Effector memory CD4-positive, alpha-beta T cell (primary cell): Measurements from ENCODE around the gene CMTM4.

Source experiments
- DNase-seq, 3 donors: peaks; one replicate each; pipeline ENCODE4 v3.0.0-alpha.2; 2020
- H3K27ac ChIP-seq: 2 replicates; pipeline ENCODE4 v1.7.0; 2013; ENCODE audit warnings: mild to moderate bottlenecking, low read length, moderate library complexity; ENCODE audit not compliant: insufficient read depth, poor library complexity, severe bottlenecking
- H3K27me3 ChIP-seq: replicated peaks from 2 replicates; pipeline ENCODE4 v1.7.0; 2013; ENCODE audit warnings: mild to moderate bottlenecking, low read length; ENCODE audit not compliant: insufficient read depth, control insufficient read depth, poor library complexity, severe bottlenecking
- H3K36me3 ChIP-seq: 2 replicates; pipeline ENCODE4 v1.7.0; 2013; ENCODE audit warnings: mild to moderate bottlenecking, low read length, moderate library complexity; ENCODE audit not compliant: control insufficient read depth, insufficient read depth
- H3K4me1 ChIP-seq: 2 replicates; pipeline ENCODE4 v1.7.0; 2013; ENCODE audit warnings: low read length, mild to moderate bottlenecking; ENCODE audit not compliant: control insufficient read depth, insufficient read depth, poor library complexity, severe bottlenecking
- H3K4me3 ChIP-seq: 2 replicates; pipeline ENCODE4 v1.7.0; 2013; ENCODE audit warnings: low read length, low read depth, mild to moderate bottlenecking; ENCODE audit not compliant: insufficient read depth, poor library complexity, severe bottlenecking
- H3K9me3 ChIP-seq: 2 replicates; pipeline ENCODE4 v1.7.0; 2013; ENCODE audit warnings: mild to moderate bottlenecking, low read length, moderate library complexity; ENCODE audit not compliant: control insufficient read depth

Gene CMTM4

GRCh38 chr16:66728117-66728787, 31.7 kb upstream of the CMTM4 start:
- H3K4me3 ChIP-seq: no peak overlapping the region
- no peaks in the 10 kb centered on the region for H3K9me3 ChIP-seq
- peaks cover 77% of the 10 kb centered on the region for H3K36me3 ChIP-seq
- H3K27ac ChIP-seq: no peak overlapping the region
- no peaks in the 10 kb centered on the region for H3K4me1 ChIP-seq
- H3K27me3 ChIP-seq: no peaks in the 10 kb centered on the region
- no peak for DNase-seq

DNA sequence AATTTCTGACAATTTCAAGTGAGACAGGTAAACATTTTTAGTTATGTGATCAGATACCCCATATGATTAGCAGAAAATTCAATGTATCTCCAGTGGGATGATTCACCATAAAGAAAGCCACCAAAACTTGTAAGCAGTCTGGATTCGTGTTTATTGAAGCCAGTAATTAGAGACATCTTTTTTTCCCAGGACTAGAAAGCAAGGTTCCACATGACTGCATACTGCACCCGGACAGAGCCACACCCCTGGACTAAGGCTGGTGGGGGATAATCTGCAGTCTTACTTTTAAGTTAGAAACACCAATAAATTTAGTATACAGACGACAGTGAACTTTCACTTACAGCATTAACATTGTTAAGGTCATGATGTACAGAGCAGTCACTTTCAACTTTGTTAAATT, 24.2 kb upstream of the CMTM4 start:
- no peaks in the 10 kb centered on the region for H3K4me1 ChIP-seq
- peaks cover 40% of the 10 kb centered on the region for H3K36me3 ChIP-seq
- H3K4me3 ChIP-seq: no peak overlapping the region
- no peaks in the 10 kb centered on the region for H3K27me3 ChIP-seq
- no peak overlapping the region for H3K27ac ChIP-seq
- DNase-seq: no peak
- H3K9me3 ChIP-seq: no peaks in the 10 kb centered on the region

GRCh38 chr16:66719246-66719645, 22.7 kb upstream of the CMTM4 start:
- H3K27me3 ChIP-seq: no peaks in the 10 kb centered on the region
- no peak for DNase-seq
- H3K9me3 ChIP-seq: no peaks in the 10 kb centered on the region
- H3K4me3 ChIP-seq: no peak overlapping the region
- no peaks in the 10 kb centered on the region for H3K4me1 ChIP-seq
- no peak overlapping the region for H3K27ac ChIP-seq
- H3K36me3 ChIP-seq: peaks cover 27% of the 10 kb centered on the region

DNA sequence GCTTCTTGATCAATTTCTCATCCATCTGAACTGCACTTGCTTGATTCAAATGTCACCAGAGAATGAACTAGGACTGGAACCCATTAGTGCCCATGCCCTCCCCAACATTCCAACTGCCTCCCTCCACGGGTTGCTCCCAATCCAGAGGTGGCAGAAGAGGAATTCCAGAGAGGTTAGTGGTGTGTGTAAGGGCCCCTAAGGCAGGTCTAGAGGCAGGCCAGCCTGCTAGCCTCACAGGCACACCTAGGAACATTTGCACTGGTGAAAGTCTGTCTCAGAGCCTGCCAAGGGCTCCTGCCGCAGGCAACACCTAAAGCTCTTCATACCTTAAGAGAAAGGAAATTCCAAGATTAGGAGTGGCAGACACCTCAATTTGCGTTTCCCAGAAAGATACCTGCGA, 21.2 kb upstream of the CMTM4 start:
- Histone ChIP-seq H3K36me3 (peaks cover 12% of the 10 kb centered on the region), H3K9me3 (no peaks in the 10 kb centered on the region), H3K27me3 (no peaks in the 10 kb centered on the region), H3K27ac (no peak overlapping the region), H3K4me3 (no peak overlapping the region), H3K4me1 (no peaks in the 10 kb centered on the region)
- DNase-seq: no peak

- Histone ChIP-seq H3K27me3 (no peaks in the 10 kb centered on the region), H3K9me3 (no peaks in the 10 kb centered on the region), H3K4me1 (no peaks in the 10 kb centered on the region), H3K36me3 (peaks cover 7% of the 10 kb centered on the region), H3K4me3 (no peak overlapping the region), H3K27ac (no peak overlapping the region)
- no peak for DNase-seq
These were observed 20.7 kb upstream of the CMTM4 start for GRCh38 chr16:66717112-66717675.

- Histone ChIP-seq H3K27ac (no peak overlapping the region), H3K9me3 (no peaks in the 10 kb centered on the region)
These were observed 18.2 kb upstream of the CMTM4 start for GRCh38 chr16:66714654-66715307.

GRCh38 chr16:66714062-66714461, 17.5 kb upstream of the CMTM4 start:
- DNase-seq: no peak
- Histone ChIP-seq H3K27ac (no peak overlapping the region), H3K27me3 (no peaks in the 10 kb centered on the region), H3K9me3 (no peaks in the 10 kb centered on the region), H3K36me3 (no peaks in the 10 kb centered on the region), H3K4me3 (no peak overlapping the region), H3K4me1 (no peaks in the 10 kb centered on the region)

More at GRCh38 chr16:66714654-66715307, 18.2 kb upstream of the CMTM4 start:
- no peak overlapping the region for H3K4me3 ChIP-seq
- H3K27me3 ChIP-seq: no peaks in the 10 kb centered on the region
- no peaks in the 10 kb centered on the region for H3K36me3 ChIP-seq
- H3K4me1 ChIP-seq: no peaks in the 10 kb centered on the region
- DNase-seq: no peak

GRCh38 chr16:66713076-66713475, 16.5 kb upstream of the CMTM4 start:
- DNase-seq: no peak
- no peaks in the 10 kb centered on the region for H3K4me1 ChIP-seq
- H3K27me3 ChIP-seq: no peaks in the 10 kb centered on the region
- H3K27ac ChIP-seq: no peak overlapping the region
- H3K9me3 ChIP-seq: no peaks in the 10 kb centered on the region
- no peak overlapping the region for H3K4me3 ChIP-seq
- no peaks in the 10 kb centered on the region for H3K36me3 ChIP-seq

GRCh38 chr16:66712512-66712911, 16.0 kb upstream of the CMTM4 start:
- Histone ChIP-seq H3K27me3 (no peaks in the 10 kb centered on the region), H3K36me3 (no peaks in the 10 kb centered on the region), H3K4me3 (no peak overlapping the region), H3K9me3 (no peaks in the 10 kb centered on the region), H3K27ac (no peak overlapping the region), H3K4me1 (no peaks in the 10 kb centered on the region)
- no peak for DNase-seq

DNA sequence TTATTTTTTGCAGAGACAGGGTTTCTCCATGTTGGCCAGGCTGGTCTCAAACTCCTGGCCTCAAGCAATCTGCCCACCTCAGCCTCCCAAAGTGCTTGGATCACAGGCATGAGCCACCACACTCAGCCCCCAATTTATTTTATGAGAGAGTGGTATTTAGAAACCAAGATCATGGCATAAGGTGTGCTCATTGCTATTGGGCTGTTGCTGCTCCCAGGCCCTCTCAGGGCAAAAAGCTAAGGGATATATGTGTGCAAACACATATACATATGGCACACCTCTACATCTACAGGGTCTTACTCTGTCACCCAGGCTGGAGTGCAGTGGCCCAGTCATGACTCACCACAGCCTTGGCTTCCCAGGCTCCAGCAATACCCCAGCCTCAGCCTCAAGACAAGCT, 15.0 kb upstream of the CMTM4 start:
- H3K9me3 ChIP-seq: no peaks in the 10 kb centered on the region
- H3K27me3 ChIP-seq: no peaks in the 10 kb centered on the region
- H3K36me3 ChIP-seq: no peaks in the 10 kb centered on the region
- H3K4me1 ChIP-seq: no peaks in the 10 kb centered on the region
- DNase-seq: no peak
- H3K4me3 ChIP-seq: no peak overlapping the region
- H3K27ac ChIP-seq: no peak overlapping the region
